GM21381 (cell line): ENCODE results near the gene ADAMTSL2.

Experiments
- ATAC-seq: cut with Tn5 transposase; IDR thresholded peaks from one replicate; pipeline ENCODE4 v1.9.1; 2021; ENCODE audit warnings: mild to moderate bottlenecking, moderate library complexity; ENCODE audit not compliant: unreplicated experiment

Gene ADAMTSL2

DNA sequence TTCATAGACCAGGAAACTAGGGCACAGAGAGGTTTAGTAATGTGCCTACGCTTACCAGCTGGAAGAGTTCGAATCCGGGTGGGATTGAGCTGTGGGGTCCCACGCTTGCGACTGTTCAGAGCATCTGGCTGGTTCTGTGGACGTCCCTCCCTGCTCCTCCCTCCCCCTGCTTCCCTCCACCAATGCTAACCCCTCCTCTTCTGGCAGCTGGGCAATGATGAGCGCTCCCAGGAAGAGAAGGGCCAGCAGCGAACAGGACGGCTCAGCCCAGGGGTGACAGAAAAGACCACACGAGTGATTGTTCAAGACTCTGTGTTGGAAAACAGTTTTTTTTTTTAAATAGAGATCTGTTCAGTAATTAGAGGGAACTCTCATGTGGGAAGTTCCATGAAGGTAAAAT, 67.8 kb downstream of the ADAMTSL2 start:
- no peak for ATAC-seq

DNA sequence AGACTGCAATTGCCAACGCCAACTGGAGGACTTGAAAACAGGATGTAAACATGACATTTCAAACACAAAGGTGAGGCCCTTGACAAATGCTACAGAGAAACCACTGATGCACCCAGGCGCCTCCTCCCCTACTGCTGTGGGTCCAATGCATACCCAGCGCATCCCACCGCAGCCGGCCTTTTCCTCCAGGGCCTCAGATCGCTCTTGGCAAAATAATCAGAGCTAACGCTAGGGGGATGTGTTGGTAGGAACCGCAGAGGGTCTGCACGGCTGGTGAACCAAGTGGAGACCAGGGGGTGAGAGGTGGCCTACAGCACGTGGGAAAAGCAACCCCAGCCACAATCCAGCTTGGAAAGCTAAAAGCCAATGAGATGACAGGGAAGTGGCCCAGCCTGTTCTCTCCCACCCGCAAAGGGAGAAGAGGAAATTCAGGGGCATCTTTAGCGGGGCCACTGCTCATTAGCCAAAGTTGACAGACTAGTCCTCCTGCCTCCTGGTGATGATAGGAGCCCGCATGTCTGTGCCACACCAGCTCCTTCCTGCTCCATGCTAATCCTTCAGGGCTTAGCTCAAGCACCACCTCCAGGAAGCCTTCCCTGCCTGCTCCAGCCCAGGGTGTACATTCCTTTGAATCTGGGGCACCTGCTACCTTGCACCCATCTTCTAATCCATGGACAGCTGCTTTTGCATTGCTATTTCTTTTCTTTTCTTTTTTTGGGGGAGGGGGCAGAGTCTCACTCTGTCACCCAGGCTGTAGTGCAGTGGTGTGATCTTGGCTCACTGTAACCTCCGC, 68.8 kb downstream of the ADAMTSL2 start:
- no peak for ATAC-seq

DNA sequence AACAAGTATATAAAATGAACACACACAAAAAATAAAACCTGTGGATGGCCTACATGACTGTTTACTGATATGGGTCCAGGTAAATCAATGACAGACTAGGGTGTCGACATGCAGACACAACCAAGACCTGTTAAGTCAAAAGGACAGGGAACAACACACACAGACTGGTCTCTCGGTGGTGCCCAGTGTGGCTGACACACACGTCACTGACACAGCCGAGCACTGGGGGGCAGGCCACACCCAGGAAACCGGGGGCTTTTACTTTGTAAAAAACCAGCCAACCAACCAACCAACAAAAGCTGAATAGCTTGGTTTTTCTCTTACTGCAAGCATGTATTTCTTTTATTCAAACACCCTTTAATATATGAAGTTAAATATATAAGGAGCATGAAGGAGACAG, 69.7 kb downstream of the ADAMTSL2 start:
- no peak for ATAC-seq

DNA sequence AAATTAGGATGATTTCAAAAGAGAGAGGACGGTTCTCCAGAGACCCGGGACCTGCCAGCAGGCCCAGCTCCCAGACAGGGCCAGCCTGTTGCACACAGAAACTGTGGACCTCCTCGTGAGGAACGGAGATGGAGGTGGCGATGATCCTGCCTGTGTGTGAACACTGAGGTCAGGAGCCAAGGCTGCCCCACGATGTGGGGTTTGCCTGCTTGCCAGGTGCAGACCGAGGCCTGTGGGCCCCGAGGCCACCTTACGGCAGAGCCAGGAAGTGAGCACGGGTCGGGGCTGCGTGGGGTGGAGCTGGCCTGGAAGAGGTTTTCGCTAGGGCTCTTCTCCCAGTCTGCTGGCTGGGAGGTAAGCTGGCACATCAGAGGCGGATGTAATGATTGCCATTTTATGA, 70.4 kb downstream of the ADAMTSL2 start:
- no peak for ATAC-seq

DNA sequence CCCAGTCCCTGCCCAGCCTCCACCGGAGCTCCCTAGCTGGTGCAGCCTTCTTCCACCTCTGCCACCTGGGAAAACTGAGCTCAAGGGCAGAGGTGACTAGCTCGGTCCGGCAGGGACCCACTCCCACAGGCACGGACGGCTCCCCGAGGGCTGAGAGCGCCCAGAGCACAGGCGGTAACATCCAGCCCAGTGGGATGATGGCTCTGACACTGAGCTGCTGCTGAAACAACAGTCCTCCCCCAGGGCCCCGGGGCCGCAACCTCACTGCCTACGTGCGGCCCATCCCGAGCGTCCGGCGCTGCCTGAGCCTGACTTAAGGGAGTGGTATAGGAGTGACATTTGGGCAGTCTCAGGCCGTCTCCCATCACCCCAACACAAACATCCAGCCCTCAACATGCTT, 70.9 kb downstream of the ADAMTSL2 start:
- ATAC-seq, result no peak

DNA sequence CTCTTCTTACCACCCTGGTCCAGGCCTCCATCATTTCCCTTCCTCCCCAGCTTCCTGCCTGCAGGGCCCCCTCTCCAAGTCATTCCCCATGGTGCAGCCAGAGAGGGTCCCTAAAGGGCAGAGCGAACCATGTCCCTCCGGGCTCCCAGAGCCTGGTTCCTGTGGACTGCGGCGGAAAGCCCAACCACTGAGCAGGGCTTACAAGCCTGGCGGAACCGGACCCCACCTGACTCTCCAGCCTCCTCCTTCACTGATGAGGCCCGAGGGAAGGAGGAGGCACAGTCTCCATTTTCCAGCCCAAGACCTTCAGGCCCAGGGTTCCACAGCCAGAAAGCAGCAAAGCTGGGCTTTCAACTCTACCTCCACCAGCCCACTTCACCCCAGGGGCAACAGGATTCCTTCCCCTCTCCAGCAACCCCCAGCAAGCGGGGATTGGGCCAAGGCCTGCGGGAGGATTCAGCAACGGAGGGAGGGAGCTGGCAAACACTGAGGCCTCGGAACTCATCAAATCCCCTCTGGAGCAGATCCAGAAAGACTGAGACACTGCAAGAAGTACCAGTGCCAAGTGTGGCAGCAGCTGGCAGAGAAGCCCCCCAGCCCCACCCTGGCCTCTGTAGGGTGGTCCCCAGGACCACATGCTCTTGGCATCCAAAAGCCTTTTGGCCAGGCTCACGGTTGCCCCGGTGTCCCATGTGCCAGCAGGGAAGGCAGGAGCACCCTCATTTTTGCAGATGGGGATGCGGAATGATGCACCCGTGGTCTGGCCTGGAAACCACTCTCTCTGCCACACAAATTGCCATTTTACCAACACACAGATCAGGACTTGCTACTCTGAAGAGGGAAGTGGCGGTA, 71.6 kb downstream of the ADAMTSL2 start:
- no peak for ATAC-seq

DNA sequence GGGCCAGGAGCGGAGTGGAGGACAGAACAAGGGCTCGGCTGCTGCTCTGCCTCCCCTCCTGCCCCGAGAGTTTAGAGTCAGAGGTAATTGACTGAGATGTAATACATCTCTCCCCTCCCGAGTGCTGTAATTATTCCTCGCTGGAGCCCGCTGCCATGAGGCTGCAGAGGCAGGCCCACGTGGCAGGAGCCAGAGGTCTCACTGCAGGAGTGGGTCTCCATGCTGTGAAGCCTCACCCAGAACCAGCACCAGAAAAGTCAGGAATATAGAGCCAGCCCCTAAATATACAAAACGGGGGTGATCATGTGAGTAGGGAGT, 72.2 kb downstream of the ADAMTSL2 start:
- no peak for ATAC-seq

DNA sequence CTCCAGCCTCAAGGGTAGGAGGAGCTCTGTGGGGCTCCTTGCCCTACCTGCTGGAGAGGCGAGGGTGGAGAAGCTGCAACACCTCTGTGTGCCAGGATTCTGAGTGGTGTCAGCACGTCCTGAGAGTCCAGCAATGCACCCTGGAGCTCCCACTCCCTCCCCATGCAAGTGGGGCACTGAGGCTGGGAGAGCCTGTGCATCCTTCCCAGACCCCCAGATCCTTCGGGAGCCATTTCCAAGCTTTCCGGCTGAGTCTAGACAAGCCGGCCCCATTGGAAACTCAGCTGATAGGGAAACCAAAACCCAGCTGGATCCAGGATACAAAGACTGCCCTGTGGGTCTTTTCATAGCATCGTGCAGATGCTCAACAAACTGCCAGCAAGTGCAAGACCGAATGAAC, 72.9 kb downstream of the ADAMTSL2 start:
- no peak for ATAC-seq

DNA sequence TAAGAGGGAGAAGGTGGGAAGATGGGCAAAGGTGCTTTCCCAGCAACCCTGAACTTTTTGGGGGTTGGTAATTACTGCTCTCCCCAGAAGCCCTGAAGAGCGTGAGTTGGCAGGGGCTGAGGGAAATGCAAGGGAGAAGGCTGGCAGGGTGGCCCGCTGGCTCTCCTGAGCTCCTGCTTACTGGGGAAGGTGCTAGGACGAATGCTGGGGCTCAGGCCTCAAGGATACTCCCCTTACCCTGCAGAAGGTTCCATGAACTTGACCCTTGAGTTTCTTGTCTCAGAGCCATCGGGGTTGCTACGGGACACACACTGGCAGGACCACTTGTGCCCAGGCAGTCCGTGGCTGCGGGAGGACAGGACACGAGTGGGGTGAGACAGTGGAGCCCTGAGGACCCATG, 73.5 kb downstream of the ADAMTSL2 start:
- ATAC-seq, result no peak

DNA sequence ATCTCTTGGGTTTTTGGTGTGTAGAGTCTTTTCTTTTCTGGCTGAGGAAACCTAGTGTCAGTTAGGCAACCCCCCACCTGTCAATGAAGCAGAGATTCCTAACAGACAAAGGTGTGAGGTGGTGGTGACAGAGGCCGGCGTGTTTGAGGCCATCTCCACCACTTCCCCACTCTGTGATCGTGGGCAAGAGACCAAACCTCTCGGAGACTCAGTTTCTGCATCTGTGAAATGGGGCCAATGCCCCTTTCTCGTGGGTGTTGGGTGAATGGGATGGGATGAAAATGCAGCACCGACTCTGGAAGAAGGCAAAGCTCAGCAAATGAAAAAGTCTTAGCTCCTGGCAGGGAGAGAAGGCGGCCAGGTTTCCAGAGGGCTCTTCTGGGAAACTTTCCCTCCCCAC, 73.9 kb downstream of the ADAMTSL2 start:
- ATAC-seq, result no peak

DNA sequence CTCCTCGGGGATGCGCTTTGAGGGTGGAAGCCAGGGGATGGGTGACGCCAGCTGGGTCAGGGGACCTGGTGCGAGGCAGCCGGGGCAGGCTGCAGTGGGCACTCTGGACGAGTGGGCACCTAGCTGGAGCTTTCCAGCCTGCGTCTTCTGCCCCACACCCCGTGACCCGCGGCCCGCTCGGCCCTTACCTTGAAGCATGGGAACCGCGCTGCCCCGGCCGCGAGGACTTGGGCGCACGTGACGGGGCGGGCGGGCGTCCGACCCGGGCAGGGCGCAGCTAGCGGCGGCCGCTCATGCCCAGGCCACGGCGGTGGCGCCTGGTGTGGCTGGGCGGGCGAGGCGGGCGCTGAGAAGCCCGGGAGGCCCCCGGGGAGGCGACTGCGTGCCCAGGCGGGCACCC, 74.4 kb downstream of the ADAMTSL2 start:
- ATAC-seq, result no peak

DNA sequence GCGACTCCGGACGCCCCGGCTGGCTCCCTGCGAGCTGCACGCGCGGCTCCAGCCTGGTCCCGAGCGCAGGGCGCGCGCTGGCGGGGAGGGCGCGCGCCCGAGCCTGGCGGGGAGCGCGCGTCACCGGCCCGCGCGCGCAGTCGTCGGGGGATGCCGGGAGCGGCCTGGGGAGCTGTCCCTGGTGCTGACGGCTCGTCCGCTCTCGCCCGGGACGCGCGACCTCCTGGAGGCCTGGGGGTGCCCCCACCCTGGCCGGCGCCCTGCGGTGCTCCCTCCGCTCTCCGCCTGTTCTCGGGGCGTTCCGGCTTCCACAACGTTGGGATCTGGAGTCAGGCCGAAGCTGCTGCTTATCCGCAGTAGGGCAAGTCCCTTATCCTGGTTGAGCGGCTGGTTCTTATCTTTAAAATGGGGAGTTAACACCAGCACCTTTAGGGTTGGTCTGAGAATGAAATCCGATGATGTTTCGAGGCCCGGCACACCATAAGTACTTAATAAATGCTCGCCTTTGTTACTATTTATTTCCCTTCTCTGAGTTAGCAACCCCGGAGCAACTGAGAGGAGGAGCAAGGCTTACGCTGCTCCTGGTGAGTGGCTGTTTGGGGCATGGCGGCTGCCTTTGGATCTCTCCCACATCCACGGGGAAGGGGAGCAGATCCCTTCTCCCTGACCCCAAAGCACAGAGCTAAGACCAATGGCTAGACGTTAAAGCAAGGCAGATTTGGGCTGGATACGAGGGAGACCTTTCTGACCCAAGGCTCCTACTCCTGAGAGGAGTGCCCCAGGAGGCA, 75.0 kb downstream of the ADAMTSL2 start, which contains the start of gene FAM163B:
Gene FAM163B (minus strand): TSS at position 79 of the 788 bp plus-strand sequence. CDS start 29,166 bp downstream, outside the sequence.
- no peak for ATAC-seq

DNA sequence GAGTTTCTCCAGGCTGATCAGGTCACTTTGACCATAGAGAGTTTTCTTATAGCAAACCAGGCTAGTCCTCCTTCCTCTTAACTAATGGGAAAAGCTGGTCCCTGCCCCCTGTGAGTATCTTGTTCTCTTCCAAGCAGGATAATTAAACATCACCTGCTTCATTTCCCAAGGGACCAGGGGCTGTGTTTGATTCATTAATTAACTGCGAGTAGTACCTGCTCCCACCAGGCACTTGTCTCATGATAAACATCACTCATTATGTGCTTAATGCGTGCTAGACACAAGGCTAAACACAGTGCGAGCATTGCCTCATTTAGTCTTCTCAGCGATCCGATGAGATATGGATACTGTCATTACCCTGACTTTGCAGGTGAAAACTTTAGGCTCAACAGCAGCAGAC, 76.3 kb downstream of the ADAMTSL2 start:
- ATAC-seq, result no peak

DNA sequence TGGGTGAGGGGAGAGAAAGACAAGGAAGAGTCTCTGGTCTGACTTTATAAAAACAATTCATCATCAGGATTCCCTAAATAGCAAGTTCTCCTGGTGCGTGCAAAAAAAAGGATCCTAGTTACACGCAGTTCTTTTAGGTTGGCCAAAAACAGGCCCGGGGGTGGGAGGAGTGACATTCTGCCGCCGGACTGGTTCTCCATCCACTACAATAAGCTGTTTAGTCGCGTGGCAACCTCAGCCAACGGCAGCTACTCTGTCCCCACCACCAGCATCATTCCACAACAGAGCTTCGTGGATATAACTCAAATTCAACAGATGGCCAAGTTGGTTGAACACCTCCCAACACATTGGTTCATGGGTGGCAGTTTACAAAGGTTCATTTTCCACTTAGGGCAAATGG, 77.5 kb downstream of the ADAMTSL2 start:
- no peak for ATAC-seq

DNA sequence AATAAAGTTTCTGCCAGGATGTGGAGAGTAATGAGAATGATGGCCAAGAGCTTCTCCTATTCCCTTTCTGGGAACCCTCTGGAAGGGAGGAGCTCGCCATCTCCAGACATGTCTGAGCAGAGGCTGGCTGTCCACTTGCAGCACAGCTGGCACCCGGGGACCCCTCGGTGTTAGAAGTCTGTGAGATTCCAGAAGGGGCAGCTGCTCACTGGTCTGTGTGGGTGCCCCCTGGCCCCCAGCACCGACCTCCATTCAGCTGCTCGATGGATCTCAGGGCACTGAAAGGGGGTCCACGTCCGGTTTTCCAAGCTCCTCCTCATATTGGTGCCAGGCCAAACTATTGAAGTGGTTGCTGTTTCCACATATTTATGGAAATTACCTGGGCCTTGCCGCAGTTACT, 78.3 kb downstream of the ADAMTSL2 start:
- ATAC-seq, result no peak

DNA sequence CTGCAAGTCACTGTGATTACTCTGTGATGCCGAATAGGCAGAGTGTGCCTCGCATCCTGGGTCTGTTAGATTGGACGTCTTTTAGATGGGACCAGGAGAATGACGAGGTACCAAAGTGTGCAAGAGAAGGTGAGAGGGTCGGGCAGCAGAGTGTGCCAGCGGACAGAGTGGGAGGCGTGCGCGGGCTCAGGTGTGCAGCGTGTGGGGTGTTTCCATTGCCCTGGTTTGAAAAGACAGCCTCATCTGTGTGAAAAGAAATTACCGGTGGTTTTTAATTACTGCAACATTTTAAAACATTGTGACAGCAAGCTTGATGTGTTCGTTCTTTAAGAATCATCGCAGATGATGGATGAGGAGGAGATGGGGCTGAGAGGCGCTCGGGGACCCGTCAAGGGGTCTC, 78.9 kb downstream of the ADAMTSL2 start:
- ATAC-seq, result no peak

DNA sequence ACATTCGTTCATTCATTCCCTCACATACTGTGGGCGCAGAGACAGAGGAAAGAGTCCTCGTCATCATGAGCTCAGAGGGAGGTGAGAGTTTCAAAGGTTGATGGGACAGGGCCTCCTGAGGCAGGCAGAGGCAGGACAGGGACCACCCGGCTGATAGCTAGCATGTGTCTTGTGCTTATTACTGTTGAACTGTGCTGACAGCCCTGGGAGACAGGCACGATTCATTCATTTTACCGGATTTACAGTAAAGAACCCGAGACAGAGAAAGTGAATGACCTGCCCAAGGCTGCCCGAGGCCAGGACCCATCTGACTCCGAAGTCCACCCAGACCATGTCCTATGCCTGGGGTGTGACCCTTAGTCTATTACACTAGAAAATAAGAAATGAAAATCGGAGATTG, 79.6 kb downstream of the ADAMTSL2 start:
- ATAC-seq, result no peak

DNA sequence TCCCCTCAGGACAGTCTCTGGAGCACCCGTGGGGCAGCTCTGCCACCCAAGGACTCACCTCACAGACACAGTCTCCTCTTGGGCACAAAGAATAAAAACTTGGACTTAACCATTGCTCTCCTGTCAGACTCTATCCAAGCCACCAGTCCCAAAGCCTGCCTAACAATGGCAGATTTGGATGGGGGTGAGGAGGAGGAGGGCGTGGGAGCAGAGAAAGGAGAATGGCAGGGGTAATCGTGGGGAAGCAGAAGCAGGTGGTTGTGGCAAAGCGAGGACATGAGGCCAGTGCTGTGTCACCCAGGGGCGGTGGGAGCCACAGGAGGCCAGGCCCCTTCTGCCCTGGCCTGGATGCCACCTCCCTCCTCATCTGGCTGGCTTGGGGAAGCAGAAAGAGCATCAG, 80.2 kb downstream of the ADAMTSL2 start:
- no peak for ATAC-seq

DNA sequence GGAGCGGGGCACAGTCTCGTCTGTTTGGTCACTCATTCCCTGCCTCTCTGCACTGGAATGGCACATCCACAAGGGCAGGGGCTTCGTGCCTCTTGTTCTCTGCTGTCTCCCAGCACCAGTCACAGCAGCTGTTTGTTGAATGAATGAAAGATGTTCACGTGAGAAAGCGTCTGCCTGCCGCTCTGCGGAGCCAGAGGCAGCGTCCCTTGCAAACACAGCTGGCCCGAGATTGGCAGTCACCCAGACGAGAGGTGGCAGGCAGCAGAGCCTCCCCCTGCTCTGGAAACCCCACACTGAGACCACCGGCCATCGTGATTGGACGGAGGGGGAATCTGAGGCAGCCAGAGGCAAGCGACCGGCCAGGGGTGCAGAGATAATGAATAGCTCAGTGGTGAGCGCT, 80.7 kb downstream of the ADAMTSL2 start:
- ATAC-seq, result no peak

DNA sequence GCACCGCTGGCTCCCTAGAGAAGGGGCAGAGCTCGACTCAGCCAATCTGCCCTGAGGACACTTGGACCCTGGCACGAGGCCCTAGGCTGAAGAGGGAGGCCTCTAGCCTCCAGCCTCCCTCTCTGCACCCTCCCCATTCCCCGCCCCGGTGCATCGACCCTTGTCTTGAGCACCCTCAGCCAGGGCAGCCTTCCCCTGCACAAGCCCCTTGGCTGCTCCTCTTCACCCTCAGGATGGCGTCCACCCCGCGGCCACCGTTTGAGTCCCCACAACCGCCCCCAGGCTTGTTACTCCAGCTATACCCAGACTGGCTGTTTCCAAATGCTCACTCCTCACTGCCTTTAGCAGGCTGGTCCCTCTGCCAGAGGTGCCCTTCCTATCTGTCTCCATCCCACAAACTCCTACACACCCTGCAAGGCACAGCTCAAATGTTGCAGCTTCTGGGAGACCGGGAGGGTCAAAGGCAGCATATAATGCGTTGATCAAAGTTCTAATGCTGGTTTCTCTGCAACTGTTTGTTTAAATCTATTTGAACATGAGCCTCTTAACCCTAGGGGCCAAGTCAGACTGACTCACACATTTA, 81.2 kb downstream of the ADAMTSL2 start:
- no peak for ATAC-seq
